Measurements from ENCODE around the gene SLC51A.

- TF ChIP-seq CCDC6 (CRISPR knock-in tag; IDR thresholded peaks at IDR 0.05) (no peak), ZNF766 (CRISPR knock-in tag; IDR thresholded peaks at IDR 0.05; ENCODE audit: borderline replicate concordance) (no peak), ATF4 (CRISPR knock-in tag; IDR thresholded peaks at IDR 0.05) (no peak), ZNF547 (CRISPR knock-in tag; IDR thresholded peaks at IDR 0.05) (no peak)
Measured at GRCh38 chr3:196177567-196177966, 38.8 kb upstream of the SLC51A start.
